Activated CD4-positive, alpha-beta T cell treated with anti-CD3 and anti-CD28 coated beads, Interleukin-2, amount 50 U/mL, for 16 hours (primary cell): ENCODE data around the gene RARA.

ENCODE experiments used
- DNase-seq: peaks from one replicate; pipeline ENCODE4 v3.0.0-alpha.2; 2020

RARA gene

DNA sequence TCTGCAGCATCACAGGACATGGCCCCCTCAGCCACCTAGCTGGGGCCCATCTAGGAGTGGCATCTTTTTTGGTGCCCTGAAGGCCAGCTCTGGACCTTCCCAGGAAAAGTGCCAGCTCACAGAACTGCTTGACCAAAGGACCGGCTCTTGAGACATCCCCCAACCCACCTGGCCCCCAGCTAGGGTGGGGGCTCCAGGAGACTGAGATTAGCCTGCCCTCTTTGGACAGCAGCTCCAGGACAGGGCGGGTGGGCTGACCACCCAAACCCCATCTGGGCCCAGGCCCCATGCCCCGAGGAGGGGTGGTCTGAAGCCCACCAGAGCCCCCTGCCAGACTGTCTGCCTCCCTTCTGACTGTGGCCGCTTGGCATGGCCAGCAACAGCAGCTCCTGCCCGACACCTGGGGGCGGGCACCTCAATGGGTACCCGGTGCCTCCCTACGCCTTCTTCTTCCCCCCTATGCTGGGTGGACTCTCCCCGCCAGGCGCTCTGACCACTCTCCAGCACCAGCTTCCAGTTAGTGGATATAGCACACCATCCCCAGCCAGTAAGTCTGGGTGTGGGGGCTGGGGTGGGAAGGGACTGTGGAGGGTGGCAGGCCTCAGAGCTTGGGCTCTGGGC, 22.0 kb downstream of the RARA start:
- no peak for DNase-seq

DNA sequence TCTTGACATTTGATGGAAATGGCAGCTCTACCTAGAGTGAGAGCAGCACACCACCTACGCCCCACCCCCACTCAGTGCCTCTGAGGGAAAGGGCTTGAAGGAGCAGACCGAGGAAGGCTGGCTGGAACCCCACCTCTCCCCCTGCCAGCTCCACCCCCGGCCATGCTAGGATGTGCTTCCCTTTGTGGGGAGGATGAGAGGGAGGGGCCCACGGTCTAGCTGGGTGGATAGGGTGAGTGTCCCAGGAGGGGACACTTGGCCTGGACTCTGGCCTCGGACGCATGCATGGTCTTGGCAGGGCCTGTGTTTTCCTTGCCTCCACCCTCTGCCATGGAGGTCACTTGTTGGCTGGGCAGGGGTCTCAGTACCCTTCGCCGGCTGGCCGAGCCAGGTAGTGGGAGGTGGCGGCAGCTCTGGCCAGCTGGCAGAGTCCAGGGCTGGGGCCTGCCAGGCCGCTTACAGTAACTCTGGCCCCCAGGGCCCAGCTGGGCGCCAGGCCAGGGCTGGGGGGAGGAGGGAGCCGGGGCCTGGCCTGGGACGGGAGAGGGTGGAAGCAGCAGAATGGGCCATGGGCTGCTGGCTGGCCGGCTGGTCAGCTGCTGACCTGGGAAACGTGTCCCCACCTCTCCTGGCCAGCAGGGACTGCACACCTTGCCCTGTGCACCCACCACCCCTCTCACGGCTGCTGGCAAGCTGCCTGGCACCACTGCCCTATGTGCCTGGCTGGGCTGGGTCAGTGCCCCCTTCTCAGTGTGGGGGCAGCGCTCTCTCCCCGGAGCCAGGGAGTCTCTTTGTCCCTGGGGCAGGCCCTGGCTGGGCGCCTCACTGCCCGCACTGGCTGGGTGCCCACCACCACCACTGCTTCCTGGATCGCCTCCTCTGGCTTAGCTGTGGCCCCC, 23.0 kb downstream of the RARA start:
- no peak for DNase-seq

- no peak for DNase-seq
Observed at GRCh38 chr17:40333781-40334448, 24.9 kb downstream of the RARA start.

GRCh38 chr17:40335620-40336019, 26.6 kb downstream of the RARA start:
- DNase-seq = no peak

GRCh38 chr17:40337351-40337750, 28.4 kb downstream of the RARA start:
- no peak for DNase-seq

GRCh38 chr17:40338058-40338457, 29.1 kb downstream of the RARA start:
- DNase-seq = no peak

DNA sequence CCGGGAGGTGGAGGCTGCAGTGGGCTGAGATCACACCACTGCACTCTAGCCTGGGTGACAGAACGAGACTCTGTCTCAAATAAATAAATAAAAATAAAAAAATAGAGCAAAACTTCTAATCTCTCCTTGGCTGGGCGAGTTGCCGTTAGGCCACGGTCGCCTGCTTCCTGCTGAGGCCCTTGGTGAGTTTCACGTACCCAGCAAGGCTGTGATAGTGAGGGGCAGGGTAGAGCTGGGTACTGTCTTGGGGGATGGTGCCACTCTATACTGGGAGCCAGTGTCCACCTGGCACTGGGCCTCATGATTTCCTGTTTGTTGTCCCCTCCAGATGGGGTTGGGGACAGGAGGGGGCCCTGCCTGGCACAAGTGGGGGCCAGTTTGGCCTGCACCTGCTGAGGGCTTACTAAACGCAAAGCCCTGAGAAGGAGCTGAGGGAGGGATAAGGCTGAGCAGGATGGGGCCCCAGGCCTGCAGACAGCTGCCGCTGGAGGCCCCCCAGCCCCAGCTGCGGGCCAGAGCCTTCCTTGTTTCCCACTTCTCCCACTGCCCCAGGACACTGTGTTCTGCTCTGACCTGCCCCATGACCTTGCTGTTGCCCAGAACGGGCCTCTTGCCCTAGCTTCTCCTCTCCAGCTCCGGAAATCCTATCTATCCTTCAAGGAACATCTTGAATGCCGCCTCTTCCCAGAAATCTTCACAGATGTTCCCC, 30.1 kb downstream of the RARA start:
- no peak for DNase-seq

- DNase-seq = no peak
Observed at GRCh38 chr17:40340327-40340726, 31.3 kb downstream of the RARA start.

GRCh38 chr17:40340880-40341807, 32.2 kb downstream of the RARA start:
- DNase-seq = peak; percentile 92

DNA sequence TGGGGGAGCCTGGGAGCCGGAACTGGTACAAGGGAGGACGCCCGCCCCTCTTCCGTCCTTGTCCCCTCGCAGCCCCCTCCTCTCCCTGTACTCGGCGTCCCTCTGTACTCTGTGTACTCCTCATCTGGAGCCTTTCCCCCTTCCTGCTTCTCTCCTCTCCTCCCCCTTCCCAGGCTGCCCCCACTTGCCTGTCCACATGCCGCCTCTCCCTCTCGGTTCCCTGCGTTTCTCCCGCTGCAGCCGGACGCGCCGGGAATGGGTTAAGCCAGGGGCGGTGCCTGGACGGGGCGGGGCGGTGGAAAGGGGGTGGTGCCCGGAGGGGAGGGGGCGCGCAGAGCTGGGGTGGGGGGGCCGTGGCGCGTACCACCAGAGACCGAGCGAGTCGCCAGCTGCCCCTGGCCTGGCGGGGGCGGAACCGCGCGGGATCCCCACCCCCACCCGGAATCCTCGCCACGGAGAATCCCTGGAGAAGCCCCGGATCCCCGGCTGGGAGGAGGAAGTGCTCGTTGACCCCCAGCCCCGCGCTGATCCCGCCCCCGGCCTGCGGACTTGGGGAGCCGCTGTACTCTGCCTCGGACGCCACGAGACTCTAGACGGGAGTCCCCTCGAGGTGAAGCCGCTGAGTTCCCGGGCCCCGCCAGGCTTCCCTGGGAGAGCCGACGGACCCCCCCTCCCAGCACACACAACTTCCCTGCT, 33.0 kb downstream of the RARA start:
- DNase-seq = no peak

- DNase-seq = no peak
Observed at GRCh38 chr17:40342504-40343218, 33.7 kb downstream of the RARA start.

DNA sequence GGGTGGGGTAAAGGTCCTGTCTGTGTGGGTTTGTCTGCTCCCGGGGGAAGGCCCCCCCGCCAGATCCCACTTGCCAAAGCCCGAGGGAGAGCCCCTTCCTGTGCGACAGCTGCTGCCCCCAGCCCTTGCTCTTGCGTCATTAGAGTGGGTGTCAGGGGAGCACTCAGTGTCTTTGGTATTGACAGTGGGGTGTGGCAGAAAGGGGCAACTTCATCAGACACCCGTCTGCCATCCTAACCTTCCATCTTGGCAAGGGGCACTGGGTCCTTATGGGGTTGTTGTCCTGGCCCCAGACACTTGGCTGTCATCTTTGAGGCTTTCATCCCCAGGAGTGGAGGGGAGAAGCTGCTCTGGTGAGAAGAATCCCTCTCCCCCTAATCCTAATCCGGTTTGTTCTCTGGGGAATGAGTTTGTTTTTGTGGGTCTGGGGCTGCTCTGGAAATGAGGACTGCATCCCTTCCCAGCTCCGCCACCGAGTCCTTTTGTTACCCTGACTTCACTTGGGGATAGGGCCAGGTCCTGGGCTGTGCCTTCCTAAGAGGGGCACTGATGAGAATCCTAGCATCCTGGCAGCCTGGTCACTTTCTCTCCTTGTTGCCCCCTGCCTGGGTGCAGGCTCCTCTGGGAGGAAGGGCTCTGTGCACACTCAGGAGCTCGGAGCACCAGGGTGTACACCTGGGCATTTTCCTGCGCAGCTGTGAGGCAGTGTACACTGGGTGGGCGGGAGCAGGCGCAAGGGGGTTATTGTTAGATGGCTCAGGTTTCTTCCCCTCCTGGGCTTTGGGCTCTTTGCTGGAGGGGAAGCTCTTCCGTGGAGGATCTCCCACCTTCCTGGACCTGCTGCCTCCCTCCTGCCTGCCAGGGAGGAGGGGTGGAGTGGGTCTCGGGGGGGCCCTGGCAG, 34.5 kb downstream of the RARA start:
- no peak for DNase-seq

GRCh38 chr17:40344421-40345160, 35.6 kb downstream of the RARA start:
- no peak for DNase-seq

- no peak for DNase-seq
Observed at GRCh38 chr17:40345161-40345993, 36.4 kb downstream of the RARA start.

- DNase-seq = no peak
Observed at GRCh38 chr17:40345994-40346764, 37.2 kb downstream of the RARA start.

DNA sequence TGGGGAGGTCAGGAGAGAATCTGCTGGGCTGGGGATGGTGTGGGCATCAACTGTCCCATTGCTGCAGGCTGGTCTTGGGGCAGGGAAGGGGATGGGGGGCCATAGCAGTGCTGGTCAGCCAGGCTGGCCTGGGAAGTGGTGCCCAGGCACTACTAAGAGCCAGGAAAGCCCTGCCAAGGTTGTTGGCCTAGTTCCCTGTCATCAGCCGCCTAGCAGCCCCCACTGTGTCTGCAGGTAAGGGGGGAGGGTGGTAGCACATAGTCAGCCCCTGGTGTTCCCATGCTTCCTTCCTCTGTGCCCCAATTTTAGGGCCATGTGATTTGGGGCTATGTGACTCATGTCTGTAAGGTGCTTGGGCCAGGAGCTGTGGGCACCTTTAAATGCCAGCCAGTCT, 37.8 kb downstream of the RARA start:
- DNase-seq = no peak
